ENCODE data around the gene DBT. TPM values are rescaled to one million over a fixed set of nuclear protein-coding genes. Genes with fewer than 3 reads are reported as not detected.
"Not testable (repeated sequence)": the region's sequence is repeated elsewhere in the genome, so short reads cannot be mapped to it uniquely, and the experiment has no call there.

DBT gene
- total RNA-seq, 1 experiment from 2014 or later = 16.0 TPM

DNA sequence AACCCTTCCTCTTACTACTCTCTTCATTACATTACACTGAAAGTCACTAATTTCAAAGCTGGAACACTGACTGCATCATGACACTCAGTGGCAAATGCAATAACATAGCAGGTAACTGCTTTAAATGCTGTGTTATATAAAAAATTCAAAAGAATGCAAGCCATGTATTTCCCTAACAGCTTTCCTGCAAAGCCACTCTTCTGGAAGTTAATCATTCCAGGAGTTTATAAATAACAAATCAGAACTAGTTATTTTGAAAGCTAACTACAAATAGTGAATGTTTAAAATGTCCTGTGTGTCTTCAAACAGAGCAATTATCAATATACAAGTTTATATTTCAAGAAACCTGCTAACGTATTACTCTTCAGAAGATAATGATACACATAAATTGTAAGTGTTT, 34.5 kb downstream of the DBT start:
- intact Hi-C loops (cut with micrococcal nuclease; ENCODE audit: unreplicated experiment) = no loop called here
- Histone ChIP-seq H3K9me3 (ENCODE audit: insufficient read depth, low read depth) (no peaks in the 10 kb centered on the region), H3K9me2 (ENCODE audit: insufficient read depth) (no peaks in the 10 kb centered on the region), H2AFZ (no peak overlapping the region), H3K79me2 (ENCODE audit: low read depth) (no peaks in the 10 kb centered on the region), H3K4me3 (no peak overlapping the region), H3K36me3 (ENCODE audit: low read depth) (peaks cover 26% of the 10 kb centered on the region; the same call in 1 of the 2 replicates), H3K4me2 (no peak overlapping the region), H3K27ac (no peak overlapping the region), H3K27me3 (ENCODE audit: insufficient read depth, low read depth) (no peaks in the 10 kb centered on the region), H3F3A (ENCODE audit: insufficient read depth, low read depth) (no peaks in the 10 kb centered on the region), H4K20me1 (ENCODE audit: insufficient read depth) (no peaks in the 10 kb centered on the region), H3K4me1 (replicated peaks; ENCODE audit: insufficient read depth) (no peaks in the 10 kb centered on the region)
- CTCF ChIA-PET = no interaction called here
- POLR2A ChIA-PET (ENCODE audit: unreplicated experiment) = interaction anchor here (0.6 kb wide), 1 partner anchor 35 kb away, joined by 5 read pairs; the partner anchor contains the start of gene DBT
- no peak for DNase-seq
- TF ChIP-seq EZH2 (IDR thresholded peaks at IDR 0.05; ENCODE audit: low read depth) = no peak
- TF ChIP-seq, protein P1, sequence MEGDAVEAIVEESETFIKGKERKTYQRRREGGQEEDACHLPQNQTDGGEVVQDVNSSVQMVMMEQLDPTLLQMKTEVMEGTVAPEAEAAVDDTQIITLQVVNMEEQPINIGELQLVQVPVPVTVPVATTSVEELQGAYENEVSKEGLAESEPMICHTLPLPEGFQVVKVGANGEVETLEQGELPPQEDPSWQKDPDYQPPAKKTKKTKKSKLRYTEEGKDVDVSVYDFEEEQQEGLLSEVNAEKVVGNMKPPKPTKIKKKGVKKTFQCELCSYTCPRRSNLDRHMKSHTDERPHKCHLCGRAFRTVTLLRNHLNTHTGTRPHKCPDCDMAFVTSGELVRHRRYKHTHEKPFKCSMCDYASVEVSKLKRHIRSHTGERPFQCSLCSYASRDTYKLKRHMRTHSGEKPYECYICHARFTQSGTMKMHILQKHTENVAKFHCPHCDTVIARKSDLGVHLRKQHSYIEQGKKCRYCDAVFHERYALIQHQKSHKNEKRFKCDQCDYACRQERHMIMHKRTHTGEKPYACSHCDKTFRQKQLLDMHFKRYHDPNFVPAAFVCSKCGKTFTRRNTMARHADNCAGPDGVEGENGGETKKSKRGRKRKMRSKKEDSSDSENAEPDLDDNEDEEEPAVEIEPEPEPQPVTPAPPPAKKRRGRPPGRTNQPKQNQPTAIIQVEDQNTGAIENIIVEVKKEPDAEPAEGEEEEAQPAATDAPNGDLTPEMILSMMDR (conservative IDR thresholded peaks at IDR 0.05) = no peak
- no TSS peak for BruUV-seq (replicated peaks)

DNA sequence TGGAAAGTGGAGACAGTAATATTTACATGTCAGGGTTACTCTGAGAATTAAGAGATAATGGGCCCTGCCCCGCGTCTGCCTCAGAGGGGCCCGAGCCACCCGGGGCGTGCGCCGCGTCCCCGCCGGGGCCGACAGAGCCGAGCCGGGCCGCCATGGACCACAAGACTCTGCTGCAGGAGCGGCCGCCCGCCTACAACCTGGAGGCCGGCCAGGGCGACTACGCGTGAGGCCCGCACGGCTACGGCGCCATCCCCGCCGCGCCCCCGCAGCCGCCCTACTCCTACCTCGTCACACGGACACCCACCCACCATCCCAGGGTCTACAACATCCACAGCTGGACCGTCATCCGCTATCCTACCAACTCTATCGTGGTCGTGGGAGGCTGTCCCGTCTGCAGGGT, 36.5 kb downstream of the DBT start:
- H3K36me3 ChIP-seq (ENCODE audit: low read depth) = peaks cover 21% of the 10 kb centered on the region; the same call in 1 of the 2 replicates
- intact Hi-C loops (cut with micrococcal nuclease; ENCODE audit: unreplicated experiment) = no loop called here
- no TSS peak for BruUV-seq (replicated peaks)
- H3K4me2 ChIP-seq = no peak overlapping the region
- ChIA-PET POLR2A (ENCODE audit: unreplicated experiment) (no interaction called here), CTCF (no interaction called here)
- no peaks in the 10 kb centered on the region for H3K27me3 ChIP-seq (ENCODE audit: insufficient read depth, low read depth)
- H3K79me2 ChIP-seq (ENCODE audit: low read depth) = no peaks in the 10 kb centered on the region
- no peak overlapping the region for H3K27ac ChIP-seq
- no peak for DNase-seq
- H3K9me3 ChIP-seq (ENCODE audit: insufficient read depth, low read depth) = no peaks in the 10 kb centered on the region
- H3F3A ChIP-seq (ENCODE audit: insufficient read depth, low read depth) = no peaks in the 10 kb centered on the region
- no peaks in the 10 kb centered on the region for H3K9me2 ChIP-seq (ENCODE audit: insufficient read depth)
- H3K4me3 ChIP-seq = no peak overlapping the region
- H4K20me1 ChIP-seq (ENCODE audit: insufficient read depth) = no peaks in the 10 kb centered on the region
- H2AFZ ChIP-seq = no peak overlapping the region
- no peaks in the 10 kb centered on the region for H3K4me1 ChIP-seq (replicated peaks; ENCODE audit: insufficient read depth)
- TF ChIP-seq, protein P1 (conservative IDR thresholded peaks at IDR 0.05) = no peak
- TF ChIP-seq EZH2 (IDR thresholded peaks at IDR 0.05; ENCODE audit: low read depth) = no peak

DNA sequence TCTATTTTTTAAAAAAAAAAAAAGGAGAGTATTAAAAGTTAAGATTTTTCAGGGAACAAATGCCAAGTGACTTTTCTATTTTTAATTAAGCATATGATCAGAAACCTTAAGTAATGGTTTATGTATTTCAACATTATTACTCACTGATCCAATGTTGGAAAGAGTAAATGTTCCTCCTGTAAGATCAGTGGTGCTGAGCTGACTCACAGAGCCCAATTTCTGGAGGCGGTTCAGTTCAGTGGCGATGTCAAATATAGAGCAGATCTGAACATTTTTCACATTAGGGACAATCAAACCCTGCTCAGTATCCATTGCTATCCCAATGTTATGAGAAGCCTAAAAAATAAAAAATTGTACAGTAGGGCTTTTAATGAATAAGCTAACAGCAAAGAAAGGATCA, 43.3 kb downstream of the DBT start:
- Histone ChIP-seq H3K9me2 (ENCODE audit: insufficient read depth) (no peaks in the 10 kb centered on the region), H3K4me2 (no peak overlapping the region), H3K27me3 (ENCODE audit: insufficient read depth, low read depth) (no peaks in the 10 kb centered on the region), H4K20me1 (ENCODE audit: insufficient read depth) (no peaks in the 10 kb centered on the region), H3F3A (ENCODE audit: insufficient read depth, low read depth) (no peaks in the 10 kb centered on the region), H2AFZ (no peak overlapping the region), H3K27ac (no peak overlapping the region), H3K4me1 (replicated peaks; ENCODE audit: insufficient read depth) (no peaks in the 10 kb centered on the region), H3K79me2 (ENCODE audit: low read depth) (no peaks in the 10 kb centered on the region), H3K36me3 (ENCODE audit: low read depth) (peaks cover 21% of the 10 kb centered on the region; the same call in 1 of the 2 replicates), H3K4me3 (no peak overlapping the region), H3K9me3 (ENCODE audit: insufficient read depth, low read depth) (no peaks in the 10 kb centered on the region)
- no TSS peak for BruUV-seq (replicated peaks)
- intact Hi-C loops (cut with micrococcal nuclease; ENCODE audit: unreplicated experiment) = no loop called here
- CTCF ChIA-PET = no interaction called here
- POLR2A ChIA-PET (ENCODE audit: unreplicated experiment) = no interaction called here
- TF ChIP-seq EZH2 (IDR thresholded peaks at IDR 0.05; ENCODE audit: low read depth) = no peak
- TF ChIP-seq, protein P1 (conservative IDR thresholded peaks at IDR 0.05) = no peak
- DNase-seq = no peak

DNA sequence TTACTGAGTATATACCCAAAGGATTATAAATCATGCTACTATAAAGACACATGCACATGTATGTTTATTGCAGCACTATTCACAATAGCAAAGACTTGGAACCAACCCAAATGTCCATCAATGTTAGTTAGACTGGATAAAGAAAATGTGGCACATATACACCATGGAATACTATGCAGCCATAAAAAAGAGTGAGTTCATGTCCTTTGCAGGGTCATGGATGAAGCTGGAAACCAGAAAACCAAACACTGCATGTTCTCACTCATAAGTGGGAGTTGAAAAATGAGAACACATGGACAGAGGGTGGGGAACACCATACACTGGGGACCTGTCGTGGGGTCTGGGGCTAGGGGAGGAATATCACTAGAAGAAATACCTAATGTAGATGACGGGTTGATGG, 44.0 kb downstream of the DBT start:
- POLR2A ChIA-PET (ENCODE audit: unreplicated experiment) = not testable (repeated sequence)

DNA sequence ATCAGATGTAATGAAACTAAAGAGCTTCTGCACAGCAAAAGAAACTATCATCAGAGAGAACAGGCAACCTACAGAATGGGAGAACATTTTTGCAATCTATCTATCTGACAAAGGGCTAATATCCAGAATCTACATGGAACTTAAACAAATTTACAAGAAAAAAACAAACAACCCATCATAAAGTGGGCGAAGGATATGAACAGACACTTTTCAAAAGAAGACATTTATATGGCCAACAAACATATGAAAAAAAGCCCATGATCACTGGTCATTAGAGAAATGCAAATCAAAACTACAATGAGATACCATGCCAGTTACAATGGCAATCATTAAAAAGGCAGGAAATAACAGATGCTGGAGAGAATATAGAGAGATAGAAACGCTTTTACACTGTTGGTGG, 44.5 kb downstream of the DBT start:
- intact Hi-C loops (cut with micrococcal nuclease; ENCODE audit: unreplicated experiment); POLR2A ChIA-PET (ENCODE audit: unreplicated experiment); CTCF ChIA-PET: not testable (repeated sequence)

More for the DNA sequence above, 44.0 kb downstream of the DBT start:
- DNase-seq; H3K4me3 ChIP-seq; H3K9me2 ChIP-seq (ENCODE audit: insufficient read depth); H3K4me1 ChIP-seq (replicated peaks; ENCODE audit: insufficient read depth); H3K27me3 ChIP-seq (ENCODE audit: insufficient read depth, low read depth); H3K79me2 ChIP-seq (ENCODE audit: low read depth); intact Hi-C loops (cut with micrococcal nuclease; ENCODE audit: unreplicated experiment); H3F3A ChIP-seq (ENCODE audit: insufficient read depth, low read depth); H3K27ac ChIP-seq; CTCF ChIA-PET; BruUV-seq (replicated peaks); H3K9me3 ChIP-seq (ENCODE audit: insufficient read depth, low read depth); H4K20me1 ChIP-seq (ENCODE audit: insufficient read depth); H3K4me2 ChIP-seq; H2AFZ ChIP-seq: not testable (repeated sequence)
- H3K36me3 ChIP-seq (ENCODE audit: low read depth) = peaks cover 19% of the 10 kb centered on the region; the same call in 1 of the 2 replicates

More for the DNA sequence above, 44.5 kb downstream of the DBT start:
- not testable (repeated sequence) for H3K9me3 ChIP-seq (ENCODE audit: insufficient read depth, low read depth); BruUV-seq (replicated peaks); H4K20me1 ChIP-seq (ENCODE audit: insufficient read depth); H3K9me2 ChIP-seq (ENCODE audit: insufficient read depth); H3K4me2 ChIP-seq; H3K4me3 ChIP-seq; DNase-seq; H3K79me2 ChIP-seq (ENCODE audit: low read depth); H2AFZ ChIP-seq; H3K27me3 ChIP-seq (ENCODE audit: insufficient read depth, low read depth); H3K27ac ChIP-seq; H3K4me1 ChIP-seq (replicated peaks; ENCODE audit: insufficient read depth); H3F3A ChIP-seq (ENCODE audit: insufficient read depth, low read depth)
- H3K36me3 ChIP-seq (ENCODE audit: low read depth) = peaks cover 16% of the 10 kb centered on the region; the same call in 1 of the 2 replicates

Data from PC-9 (cell line).